ENCODE data around the gene ROR2. TPM values are rescaled to one million over a fixed set of nuclear protein-coding genes. Genes with fewer than 3 reads are reported as not detected.
A peak's percentile ranks its signal among the peaks of the same experiment; 100 is the strongest.

Gene ROR2
- total RNA-seq, 1 donor from 2014 or later, result 3.8 TPM

DNA sequence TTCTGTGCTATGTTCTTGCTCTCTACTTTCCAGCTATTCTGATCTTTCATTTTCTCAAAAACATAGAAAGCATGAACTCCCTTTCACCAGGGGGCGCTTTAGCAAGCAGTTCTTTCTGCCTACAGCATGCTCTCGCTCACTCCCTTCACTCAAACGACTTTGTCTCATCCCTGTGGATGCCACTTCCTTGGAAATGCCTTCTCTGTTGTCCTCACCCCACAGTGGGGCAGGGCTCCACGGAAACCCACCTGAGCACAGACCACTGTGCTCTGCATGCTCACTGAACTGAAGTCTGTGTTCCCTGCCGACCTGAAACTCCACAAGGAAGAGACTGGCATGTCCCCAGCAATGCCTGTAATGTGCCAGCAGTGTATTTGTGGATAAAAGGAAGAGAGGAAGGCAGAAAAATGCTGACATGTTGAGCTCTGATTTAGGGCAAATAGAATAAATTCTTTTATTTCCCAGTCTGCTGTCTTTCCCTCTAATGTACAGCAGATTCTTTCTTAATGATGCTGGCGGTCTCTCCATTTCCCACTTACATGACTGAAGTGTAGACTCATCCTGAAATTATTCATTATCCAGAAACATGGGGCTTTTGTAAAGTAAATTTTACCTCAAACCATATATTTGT, 4.9 kb upstream of the ROR2 start:
- Histone ChIP-seq H3K36me3 (no peaks in the 10 kb centered on the region), H3K27ac (no peak overlapping the region), H3K9me3 (no peaks in the 10 kb centered on the region), H3K27me3 (ENCODE audit: low read depth) (peaks cover 22% of the 10 kb centered on the region), H3K4me1 (peaks cover 8% of the 10 kb centered on the region), H3K4me3 (no peak overlapping the region)
- no peak for DNase-seq
- ATAC-seq, result no peak
- intact Hi-C loops (cut with DNase I), result no loop called here
- TF ChIP-seq, protein P1, sequence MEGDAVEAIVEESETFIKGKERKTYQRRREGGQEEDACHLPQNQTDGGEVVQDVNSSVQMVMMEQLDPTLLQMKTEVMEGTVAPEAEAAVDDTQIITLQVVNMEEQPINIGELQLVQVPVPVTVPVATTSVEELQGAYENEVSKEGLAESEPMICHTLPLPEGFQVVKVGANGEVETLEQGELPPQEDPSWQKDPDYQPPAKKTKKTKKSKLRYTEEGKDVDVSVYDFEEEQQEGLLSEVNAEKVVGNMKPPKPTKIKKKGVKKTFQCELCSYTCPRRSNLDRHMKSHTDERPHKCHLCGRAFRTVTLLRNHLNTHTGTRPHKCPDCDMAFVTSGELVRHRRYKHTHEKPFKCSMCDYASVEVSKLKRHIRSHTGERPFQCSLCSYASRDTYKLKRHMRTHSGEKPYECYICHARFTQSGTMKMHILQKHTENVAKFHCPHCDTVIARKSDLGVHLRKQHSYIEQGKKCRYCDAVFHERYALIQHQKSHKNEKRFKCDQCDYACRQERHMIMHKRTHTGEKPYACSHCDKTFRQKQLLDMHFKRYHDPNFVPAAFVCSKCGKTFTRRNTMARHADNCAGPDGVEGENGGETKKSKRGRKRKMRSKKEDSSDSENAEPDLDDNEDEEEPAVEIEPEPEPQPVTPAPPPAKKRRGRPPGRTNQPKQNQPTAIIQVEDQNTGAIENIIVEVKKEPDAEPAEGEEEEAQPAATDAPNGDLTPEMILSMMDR (IDR thresholded peaks at IDR 0.05), result peak; percentile 53

DNA sequence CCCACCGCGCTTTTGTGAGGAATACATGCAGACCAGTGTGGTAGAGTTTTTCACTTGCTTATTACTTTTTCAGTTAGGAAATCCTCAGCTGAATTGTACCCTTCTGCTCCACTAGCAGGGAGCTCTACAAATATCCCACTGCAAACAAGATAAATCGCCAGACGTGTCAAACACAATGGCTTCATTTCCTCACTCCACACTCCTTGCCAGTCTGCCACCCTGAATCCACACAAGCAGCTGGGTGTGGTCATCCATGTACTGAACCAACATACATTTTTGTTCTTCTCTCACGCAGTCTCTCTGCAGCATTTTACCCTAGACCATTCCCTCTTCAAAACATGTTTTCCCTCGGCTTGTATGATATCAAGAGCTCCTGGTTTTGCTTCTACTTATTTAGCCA, 3.7 kb upstream of the ROR2 start:
- H3K4me1 ChIP-seq, result peaks cover 20% of the 10 kb centered on the region
- TF ChIP-seq, protein P1 (IDR thresholded peaks at IDR 0.05), result no peak
- H3K4me3 ChIP-seq, result no peak overlapping the region
- ATAC-seq, result no peak
- H3K27me3 ChIP-seq (ENCODE audit: low read depth), result peaks cover 34% of the 10 kb centered on the region
- DNase-seq, result no peak
- no peak overlapping the region for H3K27ac ChIP-seq
- intact Hi-C loops (cut with DNase I), result no loop called here
- H3K9me3 ChIP-seq, result no peaks in the 10 kb centered on the region
- H3K36me3 ChIP-seq, result no peaks in the 10 kb centered on the region

DNA sequence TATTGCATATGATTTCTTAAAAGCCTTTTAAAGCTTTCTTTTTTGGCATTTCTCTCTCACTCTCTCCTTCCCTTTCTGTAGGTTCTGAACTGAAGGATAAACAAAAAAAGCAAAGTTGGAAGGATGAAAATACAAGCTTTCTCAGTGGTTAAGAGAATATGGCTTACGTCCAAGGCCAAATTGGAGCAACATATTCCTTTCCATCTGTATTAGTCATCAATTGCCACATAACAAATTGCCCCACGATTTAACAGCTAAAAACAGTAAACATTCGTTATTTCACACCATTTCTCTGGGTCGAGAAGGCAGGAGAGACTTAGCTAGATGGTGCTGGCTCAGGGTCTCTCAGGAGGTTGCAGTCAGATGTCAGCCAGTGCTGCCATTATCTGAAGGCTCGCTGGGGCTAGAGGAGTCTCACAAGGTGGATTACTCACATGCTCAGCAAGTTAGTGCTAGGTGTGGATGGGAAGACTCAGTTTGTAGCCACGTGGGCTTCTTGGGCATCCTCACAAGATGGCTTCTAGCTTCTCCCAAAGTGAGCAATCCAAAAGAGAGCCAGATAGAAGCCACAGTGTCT, 2.0 kb upstream of the ROR2 start:
- H3K27ac ChIP-seq, result no peak overlapping the region
- peaks cover 43% of the 10 kb centered on the region for H3K27me3 ChIP-seq (ENCODE audit: low read depth)
- no peak for DNase-seq
- ATAC-seq, result no peak
- no peaks in the 10 kb centered on the region for H3K36me3 ChIP-seq
- intact Hi-C loops (cut with DNase I), result no loop called here
- H3K9me3 ChIP-seq, result no peaks in the 10 kb centered on the region
- no peak overlapping the region for H3K4me3 ChIP-seq
- TF ChIP-seq, protein P1 (IDR thresholded peaks at IDR 0.05), result no peak
- H3K4me1 ChIP-seq, result peaks cover 25% of the 10 kb centered on the region

DNA sequence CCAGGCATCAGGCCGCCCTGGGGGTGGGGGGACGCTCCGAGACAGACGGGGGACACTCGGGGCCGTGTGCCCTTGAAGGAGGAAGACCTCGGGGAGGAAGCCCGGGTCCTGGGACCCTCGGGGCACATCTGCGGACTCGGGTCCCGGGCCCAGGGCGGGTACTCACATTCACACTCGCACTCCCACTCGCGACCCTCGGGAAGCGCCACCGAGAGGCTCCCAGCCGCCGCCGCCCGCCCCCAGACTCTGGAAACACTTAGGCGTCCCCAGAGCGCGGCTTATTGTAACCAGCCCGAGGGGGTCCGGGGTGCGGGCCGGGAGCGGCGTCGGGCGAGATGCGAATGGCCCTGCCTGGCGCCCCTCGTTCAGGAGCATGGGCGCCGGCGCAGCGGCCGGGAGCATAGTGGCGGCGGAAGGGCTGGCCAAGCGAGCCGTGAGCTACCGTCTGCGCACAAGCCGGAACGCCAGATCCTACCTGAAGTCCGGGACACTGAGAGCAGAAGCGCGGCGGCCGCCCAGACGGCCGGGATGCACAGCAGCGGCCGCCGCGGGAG, 559 bp downstream of the ROR2 start:
- Histone ChIP-seq H3K36me3 (no peaks in the 10 kb centered on the region), H3K4me1 (peaks cover 42% of the 10 kb centered on the region), H3K9me3 (no peaks in the 10 kb centered on the region), H3K27me3 (ENCODE audit: low read depth) (peaks cover 47% of the 10 kb centered on the region), H3K27ac (peak overlapping the region; percentile 49), H3K4me3 (peak overlapping the region; percentile 59)
- DNase-seq, result no peak
- ATAC-seq, result peak; percentile 3 to 4
- intact Hi-C loops (cut with DNase I), result no loop called here
- TF ChIP-seq, protein P1 (IDR thresholded peaks at IDR 0.05), result no peak

DNA sequence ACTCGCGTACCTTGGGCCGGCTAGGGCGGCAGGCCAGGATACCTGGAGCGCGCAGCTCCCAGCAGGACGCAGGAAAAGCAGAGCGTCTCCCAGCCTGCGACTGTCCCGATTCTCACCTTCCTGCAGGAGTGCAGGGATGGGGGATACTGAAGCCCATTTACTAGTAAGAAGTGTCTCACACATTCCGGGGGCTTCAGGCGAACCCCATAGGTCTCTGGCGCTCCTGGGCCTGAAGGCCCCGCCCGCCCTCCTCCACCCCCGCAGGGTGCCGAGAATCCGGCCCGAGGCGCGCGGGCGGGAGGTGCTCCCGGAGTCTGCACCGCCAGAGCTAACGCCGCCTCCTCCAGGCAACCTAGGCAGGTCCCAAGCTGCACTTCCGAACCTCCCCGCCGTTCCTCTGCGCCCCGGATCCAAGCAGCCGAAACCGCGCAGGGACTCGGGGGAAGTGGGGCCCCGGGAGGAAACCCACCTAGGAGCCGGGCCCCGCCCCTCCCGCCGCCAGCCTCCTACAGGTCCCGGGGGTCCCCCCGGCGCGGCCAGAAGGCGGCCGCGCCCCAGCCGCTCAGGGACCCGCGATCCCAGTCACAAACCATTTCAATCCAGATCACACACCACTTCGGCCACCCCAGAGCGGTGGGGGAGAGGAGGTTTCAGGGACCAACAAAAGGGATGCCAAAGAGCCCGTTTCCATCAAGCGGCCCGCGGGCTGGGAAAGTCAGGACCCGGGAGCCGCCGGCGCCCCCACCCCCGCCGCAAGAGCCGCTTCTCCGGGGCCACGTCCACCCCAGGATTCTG, 1.2 kb downstream of the ROR2 start:
- Histone ChIP-seq H3K9me3 (no peaks in the 10 kb centered on the region), H3K4me1 (peaks cover 42% of the 10 kb centered on the region), H3K36me3 (no peaks in the 10 kb centered on the region), H3K27me3 (ENCODE audit: low read depth) (peaks cover 49% of the 10 kb centered on the region), H3K27ac (peak overlapping the region; percentile 49), H3K4me3 (peak overlapping the region; percentile 59)
- peak; percentile 50 for DNase-seq
- ATAC-seq, result peak; percentile 73 to 80
- intact Hi-C loops (cut with DNase I), result no loop called here
- TF ChIP-seq, protein P1 (IDR thresholded peaks at IDR 0.05), result peak; percentile 19

Measured in lower lobe of right lung (tissue), 2 donors.